Neural cell (in vitro differentiated cells): ENCODE measurements around the gene PRKCZ. TPM values are rescaled to one million over a fixed set of nuclear protein-coding genes. Genes with fewer than 3 reads are reported as not detected.

Source experiments
- H2AFZ ChIP-seq: fragments of 200-600, 300-800 bp; sonication (generic), shearing (Covaris generic); 2 replicates; pipeline ENCODE4 v1.6.0; 2014; ENCODE audit warnings: low read depth, mild to moderate bottlenecking, antibody characterized with exemption, low read length, moderate library complexity
- H3F3A ChIP-seq: fragments of 200-600 bp; shearing (Covaris generic); 2 replicates; pipeline ENCODE4 v1.6.1; 2016; ENCODE audit warnings: mild to moderate bottlenecking, moderate library complexity, mixed read lengths, antibody characterized with exemption, low read length; ENCODE audit not compliant: insufficient read depth, poor library complexity, severe bottlenecking
- H3K27ac ChIP-seq: fragments of 200-600, 300-800 bp; sonication (generic), shearing (Covaris generic); 2 replicates; pipeline ENCODE4 v1.5.1; 2014; ENCODE audit warnings: mild to moderate bottlenecking, low read length, moderate library complexity
- H3K27me3 ChIP-seq: fragments of 300-800, 200-600 bp; sonication (generic), shearing (Covaris generic); 2 replicates; pipeline ENCODE4 v1.6.0; 2014; ENCODE audit warnings: mild to moderate bottlenecking, low read depth, low read length, moderate library complexity; ENCODE audit not compliant: insufficient read depth
- H3K36me3 ChIP-seq: fragments of 300-800, 200-600 bp; sonication (generic), shearing (Covaris generic); 2 replicates; pipeline ENCODE4 v1.5.1; 2014; ENCODE audit warnings: mild to moderate bottlenecking, antibody characterized with exemption, low read length, moderate library complexity; ENCODE audit not compliant: insufficient read depth
- H3K4me2 ChIP-seq: fragments of 300-800, 200-600 bp; sonication (generic), shearing (Covaris generic); 2 replicates; pipeline ENCODE4 v1.6.0; 2014; ENCODE audit warnings: mild to moderate bottlenecking, low read length
- H3K4me3 ChIP-seq: fragments of 300-800, 200-600 bp; sonication (generic), shearing (Covaris generic); 2 replicates; pipeline ENCODE4 v1.5.1; 2014; ENCODE audit warnings: mild to moderate bottlenecking, low read length, moderate library complexity
- H3K79me2 ChIP-seq: fragments of 200-600 bp; shearing (Covaris generic); replicated peaks from 2 replicates; pipeline ENCODE4 v1.6.0; 2014; ENCODE audit warnings: mild to moderate bottlenecking, low read length, moderate library complexity; ENCODE audit not compliant: insufficient read depth
- H3K9ac ChIP-seq: fragments of 300-800, 200-600 bp; sonication (generic), shearing (Covaris generic); 2 replicates; pipeline ENCODE4 v1.6.1; 2016; ENCODE audit warnings: mild to moderate bottlenecking, low read length, mixed read lengths
- H3K9me2 ChIP-seq: fragments of 200-600 bp; shearing (Covaris generic); 2 replicates; pipeline ENCODE4 v1.6.1; 2016; ENCODE audit warnings: mild to moderate bottlenecking, low read length, mixed read lengths; ENCODE audit not compliant: insufficient read depth
- H3K9me3 ChIP-seq: fragments of 200-600, 300-800 bp; sonication (generic), shearing (Covaris generic); 2 replicates; pipeline ENCODE4 v1.6.1; 2016; ENCODE audit warnings: mild to moderate bottlenecking, mixed run types, low read length, moderate library complexity, mixed read lengths
- H4K20me1 ChIP-seq: fragments of 200-600 bp; shearing (Covaris generic); 2 replicates; pipeline ENCODE4 v1.6.1; 2016; ENCODE audit warnings: mild to moderate bottlenecking, mixed run types; ENCODE audit not compliant: insufficient read depth
- EP300 ChIP-seq: fragments of 450-650 bp; conservative IDR thresholded peaks from 2 replicates; pipeline ENCODE4 v1.6.1; 2014; ENCODE audit warnings: antibody characterized with exemption, mild to moderate bottlenecking, moderate library complexity; ENCODE audit not compliant: poor library complexity, severe bottlenecking
- EZH2 ChIP-seq: fragments of 200-600, 300-800 bp; shearing (Covaris generic), sonication (generic); IDR thresholded peaks from 2 replicates; pipeline ENCODE4 v1.6.1; 2014; ENCODE audit warnings: antibody characterized with exemption, low read length, borderline replicate concordance, mild to moderate bottlenecking; ENCODE audit not compliant: insufficient read depth, poor library complexity, severe bottlenecking
- MXI1 ChIP-seq: fragments of 450-650 bp; conservative IDR thresholded peaks from 2 replicates; pipeline ENCODE4 v1.6.1; 2014; ENCODE audit warnings: antibody characterized with exemption, mild to moderate bottlenecking; ENCODE audit not compliant: poor library complexity, severe bottlenecking
- POLR2AphosphoS5 ChIP-seq: IDR thresholded peaks from 2 replicates; pipeline ENCODE4 v1.6.1; 2012
- RAD21 ChIP-seq: fragments of 450-650 bp; conservative IDR thresholded peaks from 2 replicates; pipeline ENCODE4 v1.6.1; 2014; ENCODE audit warnings: antibody characterized with exemption, mild to moderate bottlenecking, moderate library complexity
- SMC3 ChIP-seq: fragments of 450-650 bp; conservative IDR thresholded peaks from 2 replicates; pipeline ENCODE4 v1.6.1; 2014; ENCODE audit warnings: antibody characterized with exemption, mild to moderate bottlenecking, moderate library complexity; ENCODE audit not compliant: poor library complexity
- TAF1 ChIP-seq: IDR thresholded peaks from 2 replicates; pipeline ENCODE4 v1.6.1; 2012; ENCODE audit warnings: low read depth
- polyA plus RNA-seq: library from polyadenylated mRNA; depleted of rRNA; stranded (reverse); fragments of >200 nt; gene quantifications from 2 replicates; pipeline ENCODE4 v1.2.3, GENCODE V29; 2014
- TF ChIP-seq, protein P1 (sequence below): IDR thresholded peaks from 2 replicates; pipeline ENCODE4 v1.6.1; 2012; ENCODE audit warnings: borderline replicate concordance
- TF ChIP-seq, protein P2 (sequence below): fragments of 450-650 bp; IDR thresholded peaks from 2 replicates; pipeline ENCODE4 v1.5.1; 2014; ENCODE audit warnings: antibody characterized with exemption, mild to moderate bottlenecking, moderate library complexity; ENCODE audit not compliant: poor library complexity, severe bottlenecking

PRKCZ gene
- polyA plus RNA-seq, 1 donor from 2014 or later, result 54.9 TPM

DNA sequence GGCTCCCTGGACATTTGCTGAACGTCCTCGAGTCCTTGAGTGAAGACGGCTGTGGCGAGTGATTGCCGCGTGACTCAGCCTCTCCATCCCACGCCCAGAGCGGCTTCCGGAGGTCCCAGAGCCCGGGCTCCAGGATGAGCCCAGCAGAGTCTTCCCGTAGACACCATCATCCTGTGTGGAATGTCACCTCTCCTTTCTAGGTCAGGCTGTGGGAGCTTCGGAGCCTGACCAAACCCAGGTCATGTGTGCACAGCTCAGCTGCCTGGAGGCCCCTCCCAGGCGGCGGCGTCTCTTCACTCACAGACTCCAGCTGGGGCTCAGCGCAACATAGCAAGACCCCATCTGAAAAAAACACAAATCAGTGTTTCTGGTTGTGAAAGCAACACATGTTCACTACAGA is 38.2 kb downstream of the PRKCZ start:
- no peak for TF ChIP-seq RAD21
- TF ChIP-seq, protein P1, sequence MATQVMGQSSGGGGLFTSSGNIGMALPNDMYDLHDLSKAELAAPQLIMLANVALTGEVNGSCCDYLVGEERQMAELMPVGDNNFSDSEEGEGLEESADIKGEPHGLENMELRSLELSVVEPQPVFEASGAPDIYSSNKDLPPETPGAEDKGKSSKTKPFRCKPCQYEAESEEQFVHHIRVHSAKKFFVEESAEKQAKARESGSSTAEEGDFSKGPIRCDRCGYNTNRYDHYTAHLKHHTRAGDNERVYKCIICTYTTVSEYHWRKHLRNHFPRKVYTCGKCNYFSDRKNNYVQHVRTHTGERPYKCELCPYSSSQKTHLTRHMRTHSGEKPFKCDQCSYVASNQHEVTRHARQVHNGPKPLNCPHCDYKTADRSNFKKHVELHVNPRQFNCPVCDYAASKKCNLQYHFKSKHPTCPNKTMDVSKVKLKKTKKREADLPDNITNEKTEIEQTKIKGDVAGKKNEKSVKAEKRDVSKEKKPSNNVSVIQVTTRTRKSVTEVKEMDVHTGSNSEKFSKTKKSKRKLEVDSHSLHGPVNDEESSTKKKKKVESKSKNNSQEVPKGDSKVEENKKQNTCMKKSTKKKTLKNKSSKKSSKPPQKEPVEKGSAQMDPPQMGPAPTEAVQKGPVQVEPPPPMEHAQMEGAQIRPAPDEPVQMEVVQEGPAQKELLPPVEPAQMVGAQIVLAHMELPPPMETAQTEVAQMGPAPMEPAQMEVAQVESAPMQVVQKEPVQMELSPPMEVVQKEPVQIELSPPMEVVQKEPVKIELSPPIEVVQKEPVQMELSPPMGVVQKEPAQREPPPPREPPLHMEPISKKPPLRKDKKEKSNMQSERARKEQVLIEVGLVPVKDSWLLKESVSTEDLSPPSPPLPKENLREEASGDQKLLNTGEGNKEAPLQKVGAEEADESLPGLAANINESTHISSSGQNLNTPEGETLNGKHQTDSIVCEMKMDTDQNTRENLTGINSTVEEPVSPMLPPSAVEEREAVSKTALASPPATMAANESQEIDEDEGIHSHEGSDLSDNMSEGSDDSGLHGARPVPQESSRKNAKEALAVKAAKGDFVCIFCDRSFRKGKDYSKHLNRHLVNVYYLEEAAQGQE, result no peak
- Histone ChIP-seq H3K9me2 (no peaks in the 10 kb centered on the region), H3K9me3 (no peaks in the 10 kb centered on the region), H3K27me3 (no peaks in the 10 kb centered on the region), H3K27ac (no peak overlapping the region), H4K20me1 (no peaks in the 10 kb centered on the region), H2AFZ (no peak overlapping the region), H3F3A (no peaks in the 10 kb centered on the region), H3K9ac (no peak overlapping the region), H3K36me3 (no peaks in the 10 kb centered on the region), H3K4me3 (no peak overlapping the region), H3K4me2 (no peak overlapping the region), H3K79me2 (no peaks in the 10 kb centered on the region)

DNA sequence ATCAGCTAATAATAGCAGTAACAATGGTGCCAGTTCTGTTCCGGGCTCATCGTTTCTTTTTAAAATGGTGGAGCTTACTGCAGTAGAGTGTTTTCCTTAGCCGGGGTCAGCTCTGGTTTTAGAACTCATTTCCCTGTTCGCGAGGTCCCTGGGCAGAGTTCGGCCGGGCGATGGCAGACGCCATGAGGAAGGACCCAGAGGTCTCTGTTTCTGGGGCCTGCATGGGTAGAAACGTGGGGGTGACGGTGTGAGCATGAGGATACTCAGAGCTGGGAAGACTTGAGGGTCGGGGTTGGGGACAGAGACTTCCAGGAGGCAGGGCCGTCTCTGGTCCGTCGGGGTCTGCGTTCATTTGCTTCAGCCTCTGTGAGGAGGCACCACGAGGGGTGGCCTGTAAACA is 38.8 kb downstream of the PRKCZ start:
- H3K27me3 ChIP-seq, result no peaks in the 10 kb centered on the region
- H4K20me1 ChIP-seq, result no peaks in the 10 kb centered on the region
- H3K9ac ChIP-seq, result no peak overlapping the region
- H3K4me2 ChIP-seq, result no peak overlapping the region
- no peaks in the 10 kb centered on the region for H3K9me3 ChIP-seq
- no peaks in the 10 kb centered on the region for H3F3A ChIP-seq
- TF ChIP-seq MXI1 (no peak), EZH2 (no peak), POLR2AphosphoS5 (no peak), SMC3 (no peak), TAF1 (no peak), RAD21 (no peak), EP300 (no peak)
- TF ChIP-seq, protein P2, sequence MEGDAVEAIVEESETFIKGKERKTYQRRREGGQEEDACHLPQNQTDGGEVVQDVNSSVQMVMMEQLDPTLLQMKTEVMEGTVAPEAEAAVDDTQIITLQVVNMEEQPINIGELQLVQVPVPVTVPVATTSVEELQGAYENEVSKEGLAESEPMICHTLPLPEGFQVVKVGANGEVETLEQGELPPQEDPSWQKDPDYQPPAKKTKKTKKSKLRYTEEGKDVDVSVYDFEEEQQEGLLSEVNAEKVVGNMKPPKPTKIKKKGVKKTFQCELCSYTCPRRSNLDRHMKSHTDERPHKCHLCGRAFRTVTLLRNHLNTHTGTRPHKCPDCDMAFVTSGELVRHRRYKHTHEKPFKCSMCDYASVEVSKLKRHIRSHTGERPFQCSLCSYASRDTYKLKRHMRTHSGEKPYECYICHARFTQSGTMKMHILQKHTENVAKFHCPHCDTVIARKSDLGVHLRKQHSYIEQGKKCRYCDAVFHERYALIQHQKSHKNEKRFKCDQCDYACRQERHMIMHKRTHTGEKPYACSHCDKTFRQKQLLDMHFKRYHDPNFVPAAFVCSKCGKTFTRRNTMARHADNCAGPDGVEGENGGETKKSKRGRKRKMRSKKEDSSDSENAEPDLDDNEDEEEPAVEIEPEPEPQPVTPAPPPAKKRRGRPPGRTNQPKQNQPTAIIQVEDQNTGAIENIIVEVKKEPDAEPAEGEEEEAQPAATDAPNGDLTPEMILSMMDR, result no peak
- H3K36me3 ChIP-seq, result no peaks in the 10 kb centered on the region
- no peaks in the 10 kb centered on the region for H3K9me2 ChIP-seq
- H3K4me3 ChIP-seq, result no peak overlapping the region
- H2AFZ ChIP-seq, result no peak overlapping the region
- no peaks in the 10 kb centered on the region for H3K79me2 ChIP-seq
- H3K27ac ChIP-seq, result no peak overlapping the region

DNA sequence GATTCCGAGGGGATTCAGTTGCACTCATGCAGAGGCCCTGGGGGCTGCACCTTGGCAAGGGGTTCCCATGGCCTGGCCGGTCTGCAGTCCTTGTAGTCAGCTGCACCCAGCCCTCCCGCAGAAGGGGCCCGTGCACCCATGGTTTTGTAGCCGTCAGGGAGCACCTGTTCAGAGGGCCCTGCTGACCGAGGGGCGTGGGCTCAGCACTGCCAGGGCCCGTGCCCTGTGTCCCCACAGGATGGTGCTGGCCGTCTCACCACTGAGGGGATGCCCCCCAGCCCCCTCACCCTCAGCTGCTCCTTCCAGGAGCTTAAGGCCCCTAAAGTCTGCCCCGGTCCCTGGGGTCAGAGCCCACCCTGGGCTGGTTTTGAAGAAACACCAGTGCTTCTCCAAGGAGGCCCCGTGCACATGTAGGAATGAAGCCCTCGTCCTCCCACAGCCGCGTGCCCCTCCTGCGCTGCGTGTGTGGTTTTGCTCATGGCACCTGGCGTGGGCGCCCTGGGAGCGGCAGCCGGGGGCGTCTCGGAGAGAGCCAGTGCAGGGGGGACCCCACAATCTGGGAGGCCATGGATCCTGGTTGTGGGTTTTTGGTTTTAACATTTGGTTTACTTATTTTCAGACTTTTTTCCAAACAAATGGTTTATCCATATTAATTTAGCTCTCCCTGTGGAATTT is 40.1 kb downstream of the PRKCZ start:
- H3K9me2 ChIP-seq, result no peaks in the 10 kb centered on the region
- H3K27me3 ChIP-seq, result no peaks in the 10 kb centered on the region
- no peaks in the 10 kb centered on the region for H3K79me2 ChIP-seq
- H3K9me3 ChIP-seq, result no peaks in the 10 kb centered on the region
- no peaks in the 10 kb centered on the region for H4K20me1 ChIP-seq
- no peak overlapping the region for H3K27ac ChIP-seq
- H3K4me2 ChIP-seq, result no peak overlapping the region
- no peaks in the 10 kb centered on the region for H3K36me3 ChIP-seq
- no peak overlapping the region for H3K4me3 ChIP-seq
- no peak overlapping the region for H3K9ac ChIP-seq
- H3F3A ChIP-seq, result no peaks in the 10 kb centered on the region
- no peak overlapping the region for H2AFZ ChIP-seq
- no peak for TF ChIP-seq SMC3
